Activated CD8-positive, alpha-beta memory T cell treated with anti-CD3 and anti-CD28 coated beads for 4 hours (primary cell): ENCODE measurements around the gene P3H3.
"Not testable (repeated sequence)": the region's sequence is repeated elsewhere in the genome, so short reads cannot be mapped to it uniquely, and the experiment has no call there.

Experiments used
- DNase-seq, 2 donors: peaks; one replicate each; pipeline ENCODE4 v3.0.0-alpha.2; 2020; ENCODE audit warnings: low read depth in 2 of 2

P3H3 gene

GRCh38 chr12:6843118-6843902 is 15.1 kb downstream of the P3H3 start:
- no peak for DNase-seq

DNA sequence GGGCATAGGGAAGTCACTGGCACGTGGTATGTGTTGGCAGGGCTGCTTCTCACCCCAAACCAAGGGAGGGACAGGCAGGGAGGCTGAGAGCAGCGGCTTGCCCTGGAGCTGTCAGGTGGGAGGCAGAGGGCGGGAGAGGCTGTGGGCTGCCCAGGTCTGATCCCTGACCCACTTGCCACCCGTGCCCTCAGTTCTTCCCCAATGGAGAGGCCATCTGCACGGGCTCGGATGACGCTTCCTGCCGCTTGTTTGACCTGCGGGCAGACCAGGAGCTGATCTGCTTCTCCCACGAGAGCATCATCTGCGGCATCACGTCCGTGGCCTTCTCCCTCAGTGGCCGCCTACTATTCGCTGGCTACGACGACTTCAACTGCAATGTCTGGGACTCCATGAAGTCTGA is 17.2 kb downstream of the P3H3 start:
- DNase-seq = no peak

DNA sequence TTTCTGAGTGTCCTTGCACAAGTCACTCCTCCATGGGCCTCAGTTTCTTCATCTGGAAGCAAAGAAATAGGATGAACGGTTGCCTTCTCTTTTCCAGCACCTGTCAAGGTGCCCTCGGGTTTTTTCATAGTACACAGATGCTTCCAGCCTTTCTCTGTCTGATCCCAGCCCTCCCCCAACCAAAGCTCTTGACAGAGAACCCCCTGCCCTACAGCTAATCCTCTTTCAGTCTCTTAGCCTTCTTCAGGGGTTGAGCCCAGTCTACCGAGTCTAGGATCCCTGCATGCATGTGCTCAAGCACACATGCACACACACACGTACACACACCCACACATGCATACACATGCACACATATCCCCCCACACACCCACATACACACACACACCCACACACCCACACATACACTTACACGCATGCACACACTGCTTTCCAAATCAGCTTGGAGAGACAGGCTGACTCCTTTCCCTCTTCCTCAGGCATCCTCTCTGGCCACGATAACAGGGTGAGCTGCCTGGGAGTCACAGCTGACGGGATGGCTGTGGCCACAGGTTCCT is 18.2 kb downstream of the P3H3 start:
- DNase-seq = no peak

- DNase-seq = no peak
Observed at GRCh38 chr12:6847676-6848075, 19.5 kb downstream of the P3H3 start.

DNA sequence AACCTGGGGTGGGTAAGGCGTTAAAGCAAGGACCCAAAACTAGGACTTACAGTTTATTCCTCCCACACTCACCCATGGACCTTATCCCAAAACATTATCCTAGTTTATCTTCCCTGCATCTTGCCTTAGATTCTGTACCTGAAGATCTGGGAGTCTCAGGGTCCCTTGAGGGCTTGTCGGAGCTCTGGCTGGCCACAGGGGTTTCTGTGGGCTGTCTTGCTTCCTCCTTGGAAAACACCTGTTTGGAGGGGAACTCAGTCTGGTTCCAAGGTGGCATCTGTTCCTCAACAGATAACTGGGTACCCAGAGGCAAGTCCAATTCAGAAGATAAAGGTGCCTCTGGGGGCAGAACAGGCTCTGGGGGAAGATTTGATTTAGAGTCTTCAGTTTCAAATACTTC is 21.2 kb downstream of the P3H3 start:
- DNase-seq = no peak

GRCh38 chr12:6849976-6850560 is 21.9 kb downstream of the P3H3 start:
- DNase-seq = no peak

DNA sequence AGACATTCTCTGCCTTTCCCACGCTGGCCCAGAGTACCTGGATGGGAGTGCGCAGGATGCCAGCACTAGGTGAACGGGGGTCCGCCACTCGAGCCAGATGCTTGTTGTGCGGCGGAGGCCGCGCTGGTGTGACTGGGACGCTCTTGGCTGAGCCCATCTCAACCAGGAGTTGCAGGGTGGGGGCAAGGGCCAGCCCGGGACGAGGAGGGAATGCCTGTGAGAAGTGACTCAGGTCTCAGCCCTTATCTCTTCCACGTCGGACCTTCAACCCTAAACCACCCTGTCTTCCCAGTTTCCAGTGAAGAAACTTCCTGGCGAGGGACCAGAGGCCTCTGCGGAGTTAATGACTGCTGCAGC is 22.6 kb downstream of the P3H3 start:
- DNase-seq = no peak

GRCh38 chr12:6851153-6851920 is 23.1 kb downstream of the P3H3 start, which contains the start of gene CDCA3:
CDCA3 (minus strand) TSS chr12:6851286; CDS start chr12:6850952, 334 bp downstream.
- DNase-seq = peak; percentile 80 to 88

- DNase-seq = peak; percentile 96 to 98
Observed at GRCh38 chr12:6851921-6852650, 23.9 kb downstream of the P3H3 start, which contains the start of gene USP5. USP5 (plus strand) TSS chr12:6852150; CDS start chr12:6852180, 30 bp downstream.

DNA sequence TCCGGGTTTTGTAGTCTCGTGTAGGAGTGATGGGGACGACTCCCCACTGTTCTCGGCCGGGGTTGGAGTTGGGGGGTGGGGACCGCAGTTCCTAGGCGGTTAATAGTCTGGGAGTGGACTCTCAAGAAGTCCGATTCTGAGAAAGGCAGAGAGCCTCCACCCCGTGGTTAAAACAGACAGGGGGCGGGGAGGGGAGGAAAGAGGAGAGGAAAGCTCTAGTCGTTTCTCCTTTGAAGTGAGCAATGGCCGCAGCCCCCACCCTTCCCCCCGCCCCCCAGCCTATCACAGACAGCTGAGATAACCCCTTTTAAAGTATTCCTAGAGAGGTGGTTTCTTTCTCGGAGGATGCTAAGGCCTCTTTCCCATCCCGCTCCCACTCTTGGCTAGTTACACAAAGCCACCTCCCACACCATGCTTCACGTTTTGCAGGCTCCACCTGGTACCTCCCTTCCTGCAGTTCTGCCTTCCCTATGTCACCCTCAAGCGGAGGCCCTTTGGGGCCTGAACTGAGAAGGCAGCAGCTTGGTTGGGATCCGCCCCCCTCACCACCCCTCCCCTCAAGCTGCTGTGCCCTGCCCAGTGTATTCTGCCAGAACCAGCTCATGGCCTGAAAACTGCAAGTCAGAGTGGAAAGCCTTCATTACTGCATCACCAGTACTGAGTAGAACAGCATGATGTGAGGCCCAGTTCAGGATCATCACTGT is 24.6 kb downstream of the P3H3 start:
- DNase-seq = no peak

GRCh38 chr12:6853626-6854025 is 25.4 kb downstream of the P3H3 start:
- DNase-seq = no peak

- no peak for DNase-seq
Observed at GRCh38 chr12:6854036-6854435, 25.8 kb downstream of the P3H3 start.

DNA sequence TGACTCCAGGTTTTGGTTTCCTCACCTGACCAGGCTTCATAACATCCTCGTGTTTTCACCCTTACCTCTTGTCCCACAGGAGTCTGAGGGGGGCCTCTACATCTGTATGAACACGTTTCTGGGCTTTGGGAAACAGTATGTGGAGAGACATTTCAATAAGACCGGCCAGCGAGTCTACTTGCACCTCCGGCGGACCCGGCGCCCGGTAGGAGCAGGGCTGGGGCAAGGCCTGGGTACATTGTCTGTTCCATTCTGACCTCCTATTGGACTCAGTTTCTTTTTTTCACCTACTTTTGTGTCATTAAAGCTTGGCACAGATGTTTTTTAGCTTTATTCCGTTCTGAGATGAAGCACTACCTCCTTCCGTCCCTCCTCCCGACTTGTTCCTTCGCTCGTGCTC is 27.1 kb downstream of the P3H3 start:
- DNase-seq = no peak

- DNase-seq = no peak
Observed at GRCh38 chr12:6858799-6859198, 30.6 kb downstream of the P3H3 start.

- no peak for DNase-seq
Observed at GRCh38 chr12:6860116-6860515, 31.9 kb downstream of the P3H3 start.

GRCh38 chr12:6860942-6861341 is 32.7 kb downstream of the P3H3 start:
- no peak for DNase-seq

GRCh38 chr12:6861391-6861790 is 33.2 kb downstream of the P3H3 start:
- no peak for DNase-seq

DNA sequence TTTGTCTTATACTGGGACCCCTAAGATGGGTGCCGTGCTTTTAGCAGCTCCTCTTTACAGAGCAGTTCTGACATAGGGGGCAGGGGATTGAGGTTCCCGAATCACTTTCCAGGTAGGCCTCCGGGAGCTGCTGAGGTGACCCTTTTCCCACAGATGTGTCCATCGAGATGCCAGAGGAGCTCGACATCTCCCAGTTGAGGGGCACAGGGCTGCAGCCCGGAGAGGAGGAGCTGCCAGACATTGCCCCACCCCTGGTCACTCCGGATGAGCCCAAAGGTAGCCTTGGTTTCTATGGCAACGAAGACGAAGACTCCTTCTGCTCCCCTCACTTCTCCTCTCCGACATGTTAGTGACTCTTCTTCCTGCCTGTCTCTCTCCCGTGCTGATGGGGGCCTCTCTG is 34.8 kb downstream of the P3H3 start:
- no peak for DNase-seq

DNA sequence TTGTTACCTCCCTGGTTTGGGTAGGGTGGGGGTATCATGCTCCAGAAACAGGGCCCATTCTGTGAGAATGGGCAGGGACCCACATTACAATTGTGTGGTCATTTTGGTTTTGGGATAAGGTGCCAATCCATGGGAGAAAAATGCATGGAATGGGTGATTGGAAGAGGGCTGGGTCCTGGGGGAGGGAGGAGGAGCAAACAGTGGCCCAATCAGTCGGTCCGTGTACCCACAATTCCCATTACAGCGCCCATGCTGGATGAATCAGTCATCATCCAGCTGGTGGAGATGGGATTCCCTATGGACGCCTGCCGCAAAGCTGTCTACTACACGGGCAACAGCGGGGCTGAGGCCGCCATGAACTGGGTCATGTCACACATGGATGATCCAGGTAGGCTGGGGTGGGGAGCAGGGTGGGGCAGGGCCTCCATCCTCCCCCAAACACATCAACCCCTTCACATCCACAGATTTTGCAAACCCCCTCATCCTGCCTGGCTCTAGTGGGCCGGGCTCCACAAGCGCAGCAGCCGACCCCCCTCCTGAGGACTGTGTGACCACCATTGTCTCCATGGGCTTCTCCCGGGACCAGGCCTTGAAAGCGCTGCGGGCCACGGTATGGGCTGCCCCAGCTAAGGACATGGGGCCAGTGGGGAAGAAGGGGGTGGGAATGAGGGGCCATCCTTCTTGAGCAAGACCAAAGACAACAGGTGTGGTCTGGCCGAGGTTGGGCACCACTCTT is 35.5 kb downstream of the P3H3 start:
- no peak for DNase-seq

- not testable (repeated sequence) for DNase-seq
Observed at GRCh38 chr12:6865307-6865706, 37.1 kb downstream of the P3H3 start.
